Endometrial microvascular endothelial cells (primary cell): Measurements from ENCODE around the gene DLG2. TPM values are rescaled to one million over a fixed set of nuclear protein-coding genes. Genes with fewer than 3 reads are reported as not detected.

Experiments
- in situ Hi-C: cut with HindIII; loops from 2 replicates; pipeline ENCODE4 v1.10.0; 2017; ENCODE audit warnings: low sequenced_read_pairs, low pct_unique_long_range_greater_than_20kb; ENCODE audit errors: inconsistent ontology term
- total RNA-seq: library from RNA; depleted of rRNA; stranded (reverse); fragments of >200 nt; gene quantifications from one replicate; pipeline ENCODE4 v1.2.3, GENCODE V29; 2015; ENCODE audit errors: inconsistent ontology term

DLG2 gene
- total RNA-seq, 1 donor from 2014 or later, result not detected

DNA sequence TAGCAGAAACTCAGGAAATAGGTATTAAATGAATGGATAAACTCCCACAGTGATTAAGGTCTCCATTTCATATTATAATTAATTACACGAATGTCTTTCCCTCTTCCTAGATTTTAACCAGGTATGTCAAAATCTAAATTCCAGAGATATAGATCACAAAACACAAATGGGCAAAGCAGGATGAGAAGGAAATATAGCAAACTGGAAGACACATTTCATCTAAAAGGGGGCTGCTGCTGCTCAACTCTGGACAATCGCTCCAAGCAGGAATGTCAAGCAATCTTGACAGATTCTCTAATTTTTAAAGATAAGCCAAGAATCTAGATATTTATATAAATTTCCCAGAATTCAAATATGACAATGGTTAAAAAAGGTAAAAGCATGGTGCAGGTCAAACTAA, 1786.8 kb downstream of the DLG2 start:
- in situ Hi-C loops, result no loop called here

DNA sequence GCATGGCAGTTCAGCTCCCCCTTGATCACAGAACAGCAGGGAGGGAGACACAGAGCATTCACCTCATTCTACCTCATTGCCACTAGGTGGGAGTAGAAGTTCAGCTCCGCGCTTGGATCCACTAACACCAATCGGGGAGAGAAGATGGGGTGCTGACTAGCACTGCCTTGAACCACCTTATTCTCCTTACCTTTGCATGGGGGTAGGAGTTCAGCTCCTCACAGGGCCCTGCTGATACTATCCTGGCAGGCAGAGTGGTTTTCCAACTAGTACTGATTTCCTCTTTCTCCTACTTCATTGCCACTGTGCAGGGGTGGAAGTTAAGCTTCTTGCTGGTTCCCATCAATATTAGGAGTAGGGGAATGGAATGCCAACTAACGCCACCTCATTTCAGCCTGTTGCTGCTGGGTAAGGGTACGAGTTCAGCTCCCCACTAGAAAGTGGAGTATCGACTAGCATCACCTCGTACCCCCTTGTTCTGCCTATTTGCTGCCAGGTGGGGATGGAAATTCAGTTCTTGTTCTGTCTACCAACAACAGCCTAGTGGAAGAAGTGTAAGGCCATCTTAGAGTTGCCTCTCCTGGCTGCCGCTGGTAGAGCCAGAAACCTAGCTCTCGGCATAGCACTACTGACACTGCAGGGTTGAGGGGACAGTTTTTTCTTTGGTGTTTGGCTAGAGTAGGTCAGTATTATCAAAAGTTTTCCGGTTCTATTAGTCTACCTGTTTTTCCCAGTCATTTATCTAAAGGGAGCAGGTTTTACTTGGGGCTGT, 1790.1 kb downstream of the DLG2 start:
- in situ Hi-C loops, result no loop called here

DNA sequence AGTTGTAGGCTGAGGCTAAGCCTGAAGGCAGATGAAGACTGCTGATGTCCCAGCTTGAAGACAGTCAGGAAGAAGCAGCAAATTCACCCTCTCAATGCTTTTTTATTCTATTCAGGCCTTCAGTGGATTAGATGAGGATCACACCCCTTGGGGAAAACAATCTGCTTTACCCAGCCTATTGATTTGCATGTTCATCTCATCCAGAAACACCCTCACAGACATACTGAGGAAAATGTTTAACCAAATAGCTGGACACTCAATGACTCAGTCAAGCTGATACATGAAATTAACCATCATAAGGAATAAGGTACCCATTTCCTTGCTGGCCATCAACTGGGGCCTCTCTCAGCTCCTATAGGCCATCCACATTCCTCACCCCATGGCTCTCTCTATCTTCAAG, 1791.1 kb downstream of the DLG2 start:
- in situ Hi-C loops, result no loop called here

DNA sequence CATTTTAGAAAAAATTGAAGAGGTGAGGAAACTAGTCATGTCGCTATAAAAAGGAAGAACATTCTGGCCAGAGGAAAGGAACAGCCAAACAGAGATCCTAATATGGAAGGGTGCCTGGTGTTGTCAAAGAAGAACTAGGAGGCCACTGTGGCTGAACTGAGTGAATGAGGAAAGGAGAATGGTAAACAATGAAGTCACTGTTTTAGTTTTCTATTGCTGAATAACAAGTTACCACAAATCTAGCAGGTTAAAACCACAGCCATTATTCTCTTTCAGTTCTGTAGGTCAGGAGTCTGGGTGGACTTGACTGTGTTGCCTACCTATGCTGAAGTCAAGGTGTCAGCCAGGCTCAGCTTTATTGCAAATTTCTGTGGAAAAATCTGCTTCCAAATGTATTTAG, 1791.7 kb downstream of the DLG2 start:
- in situ Hi-C loops, result no loop called here

DNA sequence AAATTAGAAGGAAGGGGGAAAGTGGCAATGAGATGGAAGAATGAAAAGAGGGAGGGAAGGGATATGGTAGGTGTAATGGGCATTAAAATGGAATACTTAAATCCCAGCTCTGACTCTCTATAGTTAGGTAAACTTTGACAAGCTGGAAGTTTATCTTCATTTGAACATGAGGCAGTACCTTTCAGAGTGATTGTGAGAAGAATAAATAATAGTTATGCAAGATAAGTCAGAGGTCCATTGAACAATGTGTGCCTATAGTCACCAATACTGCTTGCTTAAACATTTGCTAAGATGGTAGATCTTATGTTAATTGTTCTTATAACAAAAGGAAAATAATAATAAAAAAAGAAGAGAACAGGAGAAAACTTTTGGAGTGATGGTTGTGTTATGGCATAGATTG, 1795.2 kb downstream of the DLG2 start:
- in situ Hi-C loops, result no loop called here

DNA sequence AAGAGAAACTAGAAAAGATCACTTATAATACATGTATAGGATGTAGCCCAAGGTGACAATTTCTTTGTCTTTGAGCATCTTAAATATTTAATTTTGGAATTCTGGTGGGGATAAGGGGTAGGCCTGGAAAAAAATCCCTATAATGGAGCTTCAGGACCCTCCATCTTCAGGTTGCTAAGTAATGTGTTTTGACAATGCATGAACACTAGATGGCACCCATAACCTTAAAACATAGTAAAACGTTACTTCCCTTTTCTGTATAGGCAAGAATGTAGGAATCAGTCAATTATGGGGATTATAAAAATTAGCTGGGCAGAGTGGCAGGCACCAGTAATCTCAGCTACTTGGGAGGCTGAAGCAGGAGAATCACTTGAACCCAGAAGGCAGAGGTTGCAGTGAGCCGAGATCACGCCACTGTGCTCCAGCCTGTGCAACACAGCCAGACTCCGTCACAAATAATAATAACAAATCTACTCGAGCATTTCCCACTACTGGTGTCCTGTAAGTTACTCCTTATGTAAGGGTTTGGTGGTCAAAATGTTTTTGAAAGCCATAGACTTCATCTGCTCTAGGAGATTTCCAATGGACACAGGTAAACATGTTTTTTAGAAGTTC, 1799.1 kb downstream of the DLG2 start:
- in situ Hi-C loops, result no loop called here

DNA sequence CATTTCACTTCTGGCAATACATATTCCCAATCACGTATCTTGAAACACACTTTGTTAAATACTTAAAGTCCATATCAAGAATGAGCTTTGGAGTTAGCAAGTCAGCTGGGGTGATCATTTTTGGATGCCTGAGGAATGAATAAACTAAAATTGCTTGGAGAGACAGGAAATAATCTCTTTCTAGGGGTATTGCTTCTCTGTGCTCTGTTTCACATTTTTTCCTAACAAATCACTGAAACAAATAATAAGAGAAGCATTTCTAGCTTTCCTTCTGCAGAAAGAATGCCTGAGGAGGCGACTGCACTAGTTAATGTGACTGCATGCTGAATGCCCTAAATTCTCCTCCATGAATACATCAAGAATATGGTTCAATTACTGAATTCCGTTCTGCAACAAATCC, 1799.6 kb downstream of the DLG2 start:
- in situ Hi-C loops, result no loop called here

DNA sequence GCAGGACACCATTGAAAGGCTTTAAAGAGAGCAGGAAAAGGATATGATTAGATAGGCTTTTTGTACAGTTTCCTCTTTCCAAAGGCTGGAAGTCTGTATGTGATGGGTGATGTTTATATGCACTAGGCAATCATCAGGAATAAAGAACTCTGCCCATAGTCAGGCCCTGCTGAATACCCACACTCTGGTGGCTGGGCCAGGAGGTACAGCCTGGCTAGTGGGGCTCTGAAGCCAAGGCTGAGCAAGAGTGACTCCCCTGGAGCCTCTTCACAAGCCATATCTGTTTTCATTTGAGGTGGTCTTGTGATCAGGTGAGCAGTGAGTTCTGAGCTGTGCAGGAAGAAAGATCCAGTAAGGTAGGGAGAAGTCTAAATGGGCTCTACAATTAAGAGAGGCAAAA, 1801.1 kb downstream of the DLG2 start:
- in situ Hi-C loops, result no loop called here

DNA sequence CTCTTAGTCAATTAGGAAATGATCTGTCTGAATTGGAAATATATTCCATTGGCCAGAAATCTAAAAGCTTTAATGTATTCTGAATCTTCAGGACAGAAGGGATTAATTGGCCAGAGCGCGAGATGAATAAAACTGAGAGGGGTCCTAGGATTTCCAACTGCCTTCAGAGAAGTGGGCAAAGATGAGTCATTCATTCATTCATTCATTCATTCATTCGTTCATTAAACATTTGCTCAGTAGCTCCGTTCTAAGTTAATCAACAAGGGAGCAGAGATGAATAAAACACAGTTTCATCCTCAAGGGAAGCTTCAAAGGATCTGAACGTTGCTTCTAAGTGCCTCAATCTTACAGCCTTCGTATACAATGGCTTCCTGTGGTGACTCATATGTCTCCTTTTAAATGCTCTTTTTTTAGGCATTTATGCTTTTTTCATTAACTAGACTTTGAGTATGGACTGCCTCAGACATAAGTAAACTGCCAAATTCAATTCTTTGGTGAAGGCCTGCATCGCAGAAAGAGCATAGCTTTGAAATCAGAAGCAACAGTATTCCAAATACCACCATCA, 1803.6 kb downstream of the DLG2 start:
- in situ Hi-C loops, result no loop called here

DNA sequence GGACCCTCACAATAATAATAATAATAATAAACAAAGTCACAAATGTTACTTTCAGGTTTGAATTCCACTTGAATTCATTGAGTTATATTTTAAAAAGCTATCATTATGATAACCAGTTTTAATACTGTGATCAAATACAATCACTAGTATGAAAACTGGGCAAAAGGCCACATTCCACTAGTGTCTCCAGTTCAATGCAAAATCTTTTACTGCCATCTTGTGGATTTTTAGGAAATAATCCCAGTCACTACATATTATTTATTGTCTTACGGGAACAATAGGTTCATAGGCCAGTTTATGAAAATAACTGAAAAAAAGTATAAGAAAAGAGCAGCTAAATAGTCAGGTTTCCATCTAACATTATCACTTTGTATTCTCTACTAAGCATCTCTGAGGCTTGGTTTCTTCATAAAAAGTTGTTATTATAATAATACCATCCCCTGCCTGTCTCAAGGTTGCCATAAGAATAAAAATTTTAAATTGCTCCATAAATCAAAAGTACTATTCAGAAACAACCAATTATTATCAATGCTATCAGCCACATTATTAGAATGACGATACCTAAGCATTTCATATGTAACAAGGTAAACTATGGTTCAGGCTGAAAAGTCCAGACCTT, 1807.1 kb downstream of the DLG2 start:
- in situ Hi-C loops, result no loop called here

DNA sequence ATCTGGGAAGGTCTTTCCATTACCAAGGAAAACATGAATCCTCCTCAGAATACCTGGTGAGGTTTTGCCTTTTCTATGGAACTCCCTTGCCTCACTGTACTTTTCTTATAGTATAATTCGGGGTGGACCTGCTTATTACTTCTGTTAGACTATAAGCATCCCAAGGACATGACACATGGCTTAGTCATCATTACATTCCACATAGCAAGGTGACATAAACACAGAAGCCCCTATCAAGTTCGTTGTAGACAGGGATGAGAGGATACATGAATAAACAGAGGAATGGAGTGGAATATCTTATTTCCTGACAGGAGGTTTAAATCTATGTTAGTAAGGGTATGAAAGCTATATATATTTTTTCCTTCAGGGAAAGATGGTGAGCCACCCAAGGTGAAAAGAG, 1808.8 kb downstream of the DLG2 start:
- in situ Hi-C loops, result no loop called here

DNA sequence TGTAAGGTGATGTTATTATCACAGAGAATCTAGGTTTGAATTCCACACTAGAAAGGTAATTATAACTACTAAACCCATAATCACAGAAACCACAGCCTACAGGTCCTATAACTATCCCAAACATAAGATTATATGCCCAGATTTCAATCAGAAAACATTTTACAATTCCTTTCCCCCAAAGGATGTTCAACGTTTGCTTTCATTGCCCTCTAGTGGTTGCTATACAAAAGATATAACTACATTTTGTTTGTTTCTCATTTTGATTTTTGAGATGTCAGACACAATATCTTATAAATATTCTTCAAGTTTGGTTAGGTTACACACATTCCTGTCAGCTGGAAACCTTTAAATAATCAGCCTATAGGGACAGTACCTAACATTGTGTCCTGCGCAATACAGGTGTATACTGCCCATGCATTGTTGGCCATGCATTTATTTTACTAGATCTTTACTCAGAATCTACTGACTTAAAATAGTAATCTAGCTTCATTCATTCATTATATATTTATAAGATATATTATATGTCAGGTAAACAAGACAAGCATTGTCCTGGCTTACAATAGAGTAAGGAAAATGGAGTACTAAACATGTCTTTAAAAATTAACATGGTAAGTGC, 1810.5 kb downstream of the DLG2 start:
- in situ Hi-C loops, result no loop called here

DNA sequence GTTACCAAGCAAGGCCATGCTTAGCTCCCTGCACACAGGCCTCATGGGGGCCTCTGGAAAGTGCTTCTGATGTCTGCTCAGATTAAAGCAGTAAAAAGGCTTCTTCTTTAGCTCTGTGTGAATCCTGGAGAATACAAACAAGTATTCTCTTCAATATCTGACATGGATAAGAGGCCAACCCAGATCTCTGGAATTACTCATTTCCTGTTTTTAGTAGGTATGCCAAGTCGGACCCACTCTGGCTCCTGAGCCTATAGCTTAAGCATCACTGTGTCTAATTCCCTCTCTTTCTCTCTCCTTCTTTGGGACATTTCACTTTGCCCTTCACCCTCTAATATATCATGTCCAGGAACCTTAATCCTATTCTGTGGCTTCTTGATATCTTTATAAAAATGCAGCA, 1811.4 kb downstream of the DLG2 start:
- in situ Hi-C loops, result no loop called here

DNA sequence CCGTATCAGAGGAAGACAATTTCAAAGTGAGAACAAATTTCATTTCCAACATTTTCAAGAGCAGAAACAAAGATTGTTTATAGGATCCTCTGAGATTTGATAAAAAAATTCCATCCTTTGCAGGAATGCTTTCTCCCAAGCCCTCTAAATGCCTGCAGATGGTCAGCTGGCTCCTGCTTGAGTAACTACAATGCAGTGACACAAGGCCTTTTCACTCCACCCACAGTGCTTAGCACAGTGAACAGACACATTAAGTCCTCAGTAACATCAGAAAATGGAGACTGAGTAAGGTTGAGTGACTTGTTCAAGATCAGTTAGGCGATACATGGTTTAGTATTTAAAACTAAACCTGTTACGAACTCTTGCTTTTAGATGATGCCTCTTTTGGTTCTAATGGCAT, 1813.8 kb downstream of the DLG2 start:
- in situ Hi-C loops, result no loop called here

DNA sequence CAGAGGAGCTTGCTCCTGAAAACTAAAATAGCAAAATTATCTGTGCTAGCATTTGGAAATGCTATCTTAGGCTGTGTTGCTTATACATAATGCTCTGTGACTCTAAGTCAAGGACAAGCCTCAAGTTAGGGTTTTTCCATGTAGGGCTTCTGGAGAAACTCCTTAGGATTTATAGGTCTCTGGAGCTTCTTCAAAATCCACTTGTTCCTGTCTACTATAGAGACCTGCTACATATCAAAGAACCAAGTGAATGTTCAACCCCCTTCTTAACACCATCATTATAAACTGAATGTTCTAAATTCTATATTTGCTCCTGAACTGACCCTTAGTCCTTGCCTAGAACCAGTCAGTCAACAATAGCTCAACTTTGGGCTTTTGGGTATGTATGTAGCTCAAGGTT, 1817.9 kb downstream of the DLG2 start:
- in situ Hi-C loops, result no loop called here

DNA sequence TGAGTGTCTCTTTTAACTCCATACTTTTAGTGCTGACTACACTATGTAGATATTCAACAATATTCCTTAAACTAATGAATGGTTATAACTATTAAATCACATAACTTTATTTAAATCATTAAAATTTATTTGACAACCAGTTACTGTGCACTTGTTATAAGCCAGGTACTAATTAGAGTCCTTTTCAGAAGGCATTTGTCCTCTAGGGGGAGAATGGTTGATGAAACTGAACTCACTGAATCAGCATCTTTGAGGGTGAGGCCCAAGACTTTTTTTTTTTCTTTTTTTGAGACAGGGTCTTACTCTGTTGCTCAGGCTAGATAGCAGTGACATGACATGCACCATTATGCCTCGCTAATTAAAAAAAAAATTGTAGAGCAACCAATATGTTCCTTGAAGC, 1825.3 kb downstream of the DLG2 start:
- in situ Hi-C loops, result no loop called here

DNA sequence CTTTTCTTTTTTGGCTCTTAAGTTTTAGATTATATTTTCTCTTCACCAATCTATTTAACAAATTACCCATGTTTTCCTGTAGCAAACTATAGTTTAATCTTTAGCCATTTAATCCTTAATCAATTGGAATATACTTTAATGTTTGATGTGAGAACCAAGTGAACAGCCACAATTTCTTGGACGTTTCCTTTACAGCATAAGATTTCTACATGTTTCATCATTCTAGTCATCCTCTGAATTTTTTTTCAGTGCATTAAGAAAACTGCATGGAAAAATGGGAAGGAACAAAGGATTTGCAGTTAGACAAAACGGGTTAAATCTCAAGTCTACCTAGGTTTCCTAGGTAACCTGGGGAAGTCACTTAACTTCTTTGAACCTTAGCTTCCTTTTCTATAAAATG, 1833.8 kb downstream of the DLG2 start:
- in situ Hi-C loops, result no loop called here

DNA sequence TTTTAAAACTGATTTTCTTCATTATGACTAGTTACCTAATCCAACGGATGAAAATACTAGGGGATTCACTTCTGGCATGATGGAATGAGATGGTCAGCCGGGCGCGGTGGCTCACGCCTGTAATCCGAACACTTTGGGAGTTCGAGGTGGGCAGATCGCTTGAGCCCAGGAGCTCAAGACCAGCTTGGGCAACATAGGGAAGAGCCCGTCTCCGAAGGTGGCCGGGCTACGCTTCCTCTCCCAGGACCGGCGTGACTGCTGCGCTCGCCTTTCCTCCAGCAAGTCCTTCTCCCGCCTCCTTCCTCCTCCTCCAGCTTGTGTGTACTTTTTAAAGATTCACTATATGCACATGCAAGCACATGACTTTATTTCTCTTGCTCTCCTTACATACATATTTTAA, 1835.6 kb downstream of the DLG2 start:
- in situ Hi-C loops, result no loop called here

DNA sequence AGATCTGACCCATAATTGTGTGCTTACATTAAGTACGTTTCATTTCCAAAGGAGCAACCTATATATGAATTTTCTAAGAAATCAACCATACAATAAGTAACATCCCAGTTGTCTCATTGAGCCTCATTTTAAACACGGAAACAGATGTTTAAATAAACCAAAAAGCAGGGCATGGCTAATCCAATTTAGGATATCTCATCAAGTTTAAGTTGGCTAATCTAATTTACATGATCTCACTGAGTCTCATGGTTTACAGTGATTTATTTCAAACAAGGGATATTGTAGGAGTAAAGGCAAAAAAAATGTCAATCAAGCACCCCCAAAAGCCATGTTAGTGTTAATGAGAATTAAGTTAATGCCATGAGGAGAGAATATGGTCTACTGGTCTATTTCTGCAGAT, 1841.2 kb downstream of the DLG2 start:
- in situ Hi-C loops, result no loop called here

DNA sequence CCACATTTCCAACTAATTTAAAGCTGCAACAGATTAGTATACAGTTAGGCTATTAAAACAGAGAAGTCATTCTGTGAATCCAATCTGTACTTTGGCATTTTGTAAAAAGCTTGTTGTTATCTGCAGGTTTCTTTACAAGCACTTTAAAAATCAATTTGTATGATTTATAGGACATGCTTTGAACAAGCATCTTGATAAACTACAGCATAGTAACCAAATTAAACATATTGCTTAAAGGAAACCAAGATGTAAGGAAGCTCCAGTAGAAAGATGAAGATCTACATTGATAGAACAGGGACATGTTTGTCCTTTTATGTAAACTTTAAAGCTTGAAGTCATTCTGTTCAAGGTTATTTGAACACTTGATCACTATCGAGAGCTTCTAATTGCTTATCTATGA, 1842.7 kb downstream of the DLG2 start:
- in situ Hi-C loops, result no loop called here
